WTC11 (cell line): ENCODE measurements around the gene FXYD6.

Experiments used
- CREB1 ChIP-seq: sonication (generic); formaldehyde crosslinking; IDR thresholded peaks from 2 replicates; pipeline ENCODE4 v1.8.0; 2023; ENCODE audit warnings: mild to moderate bottlenecking, missing genetic modification reagents
- CREM ChIP-seq: sonication (generic); formaldehyde crosslinking; IDR thresholded peaks from 2 replicates; pipeline ENCODE4 v1.8.1; 2022; ENCODE audit warnings: mild to moderate bottlenecking, missing genetic modification reagents, moderate library complexity
- FOXP1 ChIP-seq: sonication (generic); formaldehyde crosslinking; IDR thresholded peaks from 2 replicates; pipeline ENCODE4 v1.8.0; 2022; ENCODE audit warnings: missing genetic modification reagents, mild to moderate bottlenecking, moderate library complexity, borderline replicate concordance
- MYBL2 ChIP-seq: sonication (generic); formaldehyde crosslinking; IDR thresholded peaks from 2 replicates; pipeline ENCODE4 v1.8.1; 2023; ENCODE audit warnings: mild to moderate bottlenecking, moderate library complexity, missing genetic modification reagents
- NR3C1 ChIP-seq: sonication (generic); formaldehyde crosslinking; conservative IDR thresholded peaks from 2 replicates; pipeline ENCODE4 v1.8.1; 2023; ENCODE audit warnings: low read depth, mild to moderate bottlenecking, missing genetic modification reagents
- SP1 ChIP-seq: sonication (generic); formaldehyde crosslinking; conservative IDR thresholded peaks from 2 replicates; pipeline ENCODE4 v1.8.1; 2022; ENCODE audit warnings: missing genetic modification reagents
- ZNF671 ChIP-seq: fragments of 250-450 bp; sonication (Bioruptor Pico); IDR thresholded peaks from 2 replicates; pipeline ENCODE4 v1.8.0; 2021; ENCODE audit warnings: mild to moderate bottlenecking
- TF ChIP-seq, protein P1 (sequence below): fragments of 200-600 bp; IDR thresholded peaks from 2 replicates; pipeline ENCODE4 v1.8.0; 2022; ENCODE audit warnings: antibody characterized with exemption
- TF ChIP-seq, protein P2 (sequence below): sonication (generic); formaldehyde crosslinking; IDR thresholded peaks from 2 replicates; pipeline ENCODE4 v1.8.1; 2022; ENCODE audit warnings: low read depth, mild to moderate bottlenecking, moderate library complexity, missing genetic modification reagents, borderline replicate concordance
- TF ChIP-seq, protein P3 (sequence below): sonication (generic); formaldehyde crosslinking; IDR thresholded peaks from 2 replicates; pipeline ENCODE4 v1.8.1; 2022; ENCODE audit warnings: mild to moderate bottlenecking, missing genetic modification reagents, moderate library complexity, borderline replicate concordance
- TF ChIP-seq, protein P4 (sequence below): sonication (generic); formaldehyde crosslinking; conservative IDR thresholded peaks from 2 replicates; pipeline ENCODE4 v1.8.1; 2023; ENCODE audit warnings: mild to moderate bottlenecking, low read depth, missing genetic modification reagents, moderate library complexity

DNA sequence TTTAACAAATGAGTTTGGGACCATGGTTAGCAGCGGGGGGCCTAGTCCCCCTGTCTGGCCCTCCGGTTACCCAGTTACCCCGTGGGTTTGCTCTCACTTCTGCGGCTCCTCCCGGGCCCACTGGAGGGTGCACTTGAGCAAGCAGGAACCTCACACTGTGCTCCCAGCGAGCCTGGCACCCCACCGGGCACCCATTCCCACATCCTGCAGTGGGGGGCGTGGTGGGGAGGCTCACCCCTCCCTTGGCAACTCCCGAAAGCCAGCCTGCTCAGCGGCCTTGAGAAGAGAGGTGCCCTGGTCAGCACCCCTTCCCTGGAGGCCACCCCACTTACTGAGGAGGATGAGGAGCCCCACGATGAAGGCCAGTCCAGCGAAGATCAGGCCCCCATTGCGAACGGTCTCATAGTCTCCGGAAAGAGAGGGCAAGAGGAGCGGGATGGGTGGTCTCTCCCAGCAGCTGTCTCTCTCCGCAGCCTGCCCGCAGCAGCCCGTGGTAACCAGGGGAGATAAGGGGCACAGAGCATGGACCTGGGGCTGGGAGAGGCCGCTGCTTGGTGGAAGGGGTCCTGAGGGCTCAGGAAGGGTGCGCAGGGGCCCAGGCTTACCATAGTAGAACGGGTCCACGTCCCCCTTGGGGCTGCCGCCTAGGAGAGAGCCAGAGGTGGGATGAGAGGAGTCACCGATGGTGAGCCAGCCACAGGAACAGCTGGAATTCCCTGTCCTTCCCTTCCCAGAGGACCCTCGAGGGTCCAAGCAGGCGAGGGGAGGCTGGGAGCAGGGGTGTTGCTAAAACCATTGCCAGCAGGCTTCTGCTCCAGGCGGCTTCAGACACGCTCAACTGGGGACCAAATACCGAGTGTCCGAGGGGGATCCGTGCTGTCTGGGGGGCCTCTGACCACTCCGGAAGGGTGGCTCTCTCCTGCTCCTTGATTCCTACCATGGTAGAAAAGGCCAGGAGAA, 54.1 kb downstream of the FXYD6 start:
- TF ChIP-seq, protein P1, sequence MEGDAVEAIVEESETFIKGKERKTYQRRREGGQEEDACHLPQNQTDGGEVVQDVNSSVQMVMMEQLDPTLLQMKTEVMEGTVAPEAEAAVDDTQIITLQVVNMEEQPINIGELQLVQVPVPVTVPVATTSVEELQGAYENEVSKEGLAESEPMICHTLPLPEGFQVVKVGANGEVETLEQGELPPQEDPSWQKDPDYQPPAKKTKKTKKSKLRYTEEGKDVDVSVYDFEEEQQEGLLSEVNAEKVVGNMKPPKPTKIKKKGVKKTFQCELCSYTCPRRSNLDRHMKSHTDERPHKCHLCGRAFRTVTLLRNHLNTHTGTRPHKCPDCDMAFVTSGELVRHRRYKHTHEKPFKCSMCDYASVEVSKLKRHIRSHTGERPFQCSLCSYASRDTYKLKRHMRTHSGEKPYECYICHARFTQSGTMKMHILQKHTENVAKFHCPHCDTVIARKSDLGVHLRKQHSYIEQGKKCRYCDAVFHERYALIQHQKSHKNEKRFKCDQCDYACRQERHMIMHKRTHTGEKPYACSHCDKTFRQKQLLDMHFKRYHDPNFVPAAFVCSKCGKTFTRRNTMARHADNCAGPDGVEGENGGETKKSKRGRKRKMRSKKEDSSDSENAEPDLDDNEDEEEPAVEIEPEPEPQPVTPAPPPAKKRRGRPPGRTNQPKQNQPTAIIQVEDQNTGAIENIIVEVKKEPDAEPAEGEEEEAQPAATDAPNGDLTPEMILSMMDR: no peak
- TF ChIP-seq CREM (no peak), MYBL2 (CRISPR knock-in tag) (no peak), FOXP1 (CRISPR knock-in tag) (no peak), NR3C1 (CRISPR knock-in tag) (no peak), SP1 (no peak), ZNF671 (CRISPR knock-in tag) (no peak), CREB1 (CRISPR knock-in tag) (no peak)
- TF ChIP-seq, protein P2, sequence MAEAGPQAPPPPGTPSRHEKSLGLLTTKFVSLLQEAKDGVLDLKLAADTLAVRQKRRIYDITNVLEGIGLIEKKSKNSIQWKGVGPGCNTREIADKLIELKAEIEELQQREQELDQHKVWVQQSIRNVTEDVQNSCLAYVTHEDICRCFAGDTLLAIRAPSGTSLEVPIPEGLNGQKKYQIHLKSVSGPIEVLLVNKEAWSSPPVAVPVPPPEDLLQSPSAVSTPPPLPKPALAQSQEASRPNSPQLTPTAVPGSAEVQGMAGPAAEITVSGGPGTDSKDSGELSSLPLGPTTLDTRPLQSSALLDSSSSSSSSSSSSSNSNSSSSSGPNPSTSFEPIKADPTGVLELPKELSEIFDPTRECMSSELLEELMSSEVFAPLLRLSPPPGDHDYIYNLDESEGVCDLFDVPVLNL (CRISPR knock-in tag): no peak
- TF ChIP-seq, protein P3, sequence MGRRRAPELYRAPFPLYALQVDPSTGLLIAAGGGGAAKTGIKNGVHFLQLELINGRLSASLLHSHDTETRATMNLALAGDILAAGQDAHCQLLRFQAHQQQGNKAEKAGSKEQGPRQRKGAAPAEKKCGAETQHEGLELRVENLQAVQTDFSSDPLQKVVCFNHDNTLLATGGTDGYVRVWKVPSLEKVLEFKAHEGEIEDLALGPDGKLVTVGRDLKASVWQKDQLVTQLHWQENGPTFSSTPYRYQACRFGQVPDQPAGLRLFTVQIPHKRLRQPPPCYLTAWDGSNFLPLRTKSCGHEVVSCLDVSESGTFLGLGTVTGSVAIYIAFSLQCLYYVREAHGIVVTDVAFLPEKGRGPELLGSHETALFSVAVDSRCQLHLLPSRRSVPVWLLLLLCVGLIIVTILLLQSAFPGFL (CRISPR knock-in tag): no peak
- TF ChIP-seq, protein P4, sequence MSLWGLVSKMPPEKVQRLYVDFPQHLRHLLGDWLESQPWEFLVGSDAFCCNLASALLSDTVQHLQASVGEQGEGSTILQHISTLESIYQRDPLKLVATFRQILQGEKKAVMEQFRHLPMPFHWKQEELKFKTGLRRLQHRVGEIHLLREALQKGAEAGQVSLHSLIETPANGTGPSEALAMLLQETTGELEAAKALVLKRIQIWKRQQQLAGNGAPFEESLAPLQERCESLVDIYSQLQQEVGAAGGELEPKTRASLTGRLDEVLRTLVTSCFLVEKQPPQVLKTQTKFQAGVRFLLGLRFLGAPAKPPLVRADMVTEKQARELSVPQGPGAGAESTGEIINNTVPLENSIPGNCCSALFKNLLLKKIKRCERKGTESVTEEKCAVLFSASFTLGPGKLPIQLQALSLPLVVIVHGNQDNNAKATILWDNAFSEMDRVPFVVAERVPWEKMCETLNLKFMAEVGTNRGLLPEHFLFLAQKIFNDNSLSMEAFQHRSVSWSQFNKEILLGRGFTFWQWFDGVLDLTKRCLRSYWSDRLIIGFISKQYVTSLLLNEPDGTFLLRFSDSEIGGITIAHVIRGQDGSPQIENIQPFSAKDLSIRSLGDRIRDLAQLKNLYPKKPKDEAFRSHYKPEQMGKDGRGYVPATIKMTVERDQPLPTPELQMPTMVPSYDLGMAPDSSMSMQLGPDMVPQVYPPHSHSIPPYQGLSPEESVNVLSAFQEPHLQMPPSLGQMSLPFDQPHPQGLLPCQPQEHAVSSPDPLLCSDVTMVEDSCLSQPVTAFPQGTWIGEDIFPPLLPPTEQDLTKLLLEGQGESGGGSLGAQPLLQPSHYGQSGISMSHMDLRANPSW (CRISPR knock-in tag): no peak
